Adrenal gland (tissue), 5 donors: ENCODE results near the gene TRPV5.

Experiments used
- POLR2A ChIP-seq, 2 donors: fragments of 450-650 bp; IDR thresholded peaks; one replicate each; pipeline ENCODE4 v1.6.1; 2017; ENCODE audit warnings: antibody characterized with exemption in 2 of 2, mild to moderate bottlenecking in 2 of 2, moderate library complexity in 1 of 2
- TF ChIP-seq, protein P1 (sequence below), 6 experiments: fragments of 450-650 bp in 4 of 6; fragments of 200-600 bp in 2 of 6; sonication (generic) in 1 of 6; IDR thresholded peaks; 1 replicate in 5 of 6; 2 replicates in 1 of 6; pipeline versions ENCODE4 v1.5.1 to v1.8.0; 2016 to 2021; ENCODE audit warnings: antibody characterized with exemption in 6 of 6, mild to moderate bottlenecking in 2 of 6, moderate library complexity in 1 of 6
- donor health status: DM: no; HTN: no; CAD: no.

DNA sequence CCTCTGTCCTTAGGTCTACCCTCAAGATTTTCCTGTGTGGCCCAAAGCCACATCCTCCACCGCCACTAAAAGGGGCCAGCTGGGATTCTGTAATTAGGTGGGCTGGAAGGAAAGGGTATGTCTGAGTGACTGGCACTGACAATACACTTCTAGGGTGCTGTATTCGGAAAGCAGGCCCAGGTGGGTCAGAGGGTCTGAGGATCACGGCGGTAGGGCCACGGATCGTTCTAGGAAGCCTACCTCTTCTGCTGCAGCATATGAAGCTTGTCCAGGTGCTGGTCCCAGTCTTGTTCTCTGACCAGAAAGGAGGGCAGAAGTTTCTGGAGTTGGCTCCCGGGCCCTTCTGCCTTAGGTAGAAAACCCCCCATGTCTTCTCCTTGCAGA lies 462 bp downstream of the TRPV5 start:
- TF ChIP-seq, protein P1, sequence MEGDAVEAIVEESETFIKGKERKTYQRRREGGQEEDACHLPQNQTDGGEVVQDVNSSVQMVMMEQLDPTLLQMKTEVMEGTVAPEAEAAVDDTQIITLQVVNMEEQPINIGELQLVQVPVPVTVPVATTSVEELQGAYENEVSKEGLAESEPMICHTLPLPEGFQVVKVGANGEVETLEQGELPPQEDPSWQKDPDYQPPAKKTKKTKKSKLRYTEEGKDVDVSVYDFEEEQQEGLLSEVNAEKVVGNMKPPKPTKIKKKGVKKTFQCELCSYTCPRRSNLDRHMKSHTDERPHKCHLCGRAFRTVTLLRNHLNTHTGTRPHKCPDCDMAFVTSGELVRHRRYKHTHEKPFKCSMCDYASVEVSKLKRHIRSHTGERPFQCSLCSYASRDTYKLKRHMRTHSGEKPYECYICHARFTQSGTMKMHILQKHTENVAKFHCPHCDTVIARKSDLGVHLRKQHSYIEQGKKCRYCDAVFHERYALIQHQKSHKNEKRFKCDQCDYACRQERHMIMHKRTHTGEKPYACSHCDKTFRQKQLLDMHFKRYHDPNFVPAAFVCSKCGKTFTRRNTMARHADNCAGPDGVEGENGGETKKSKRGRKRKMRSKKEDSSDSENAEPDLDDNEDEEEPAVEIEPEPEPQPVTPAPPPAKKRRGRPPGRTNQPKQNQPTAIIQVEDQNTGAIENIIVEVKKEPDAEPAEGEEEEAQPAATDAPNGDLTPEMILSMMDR (IDR thresholded peaks at IDR 0.05) = no peak
- no peak for TF ChIP-seq POLR2A (IDR thresholded peaks at IDR 0.05)
